Measurements from ENCODE around the gene RAB3C.

Gene RAB3C

DNA sequence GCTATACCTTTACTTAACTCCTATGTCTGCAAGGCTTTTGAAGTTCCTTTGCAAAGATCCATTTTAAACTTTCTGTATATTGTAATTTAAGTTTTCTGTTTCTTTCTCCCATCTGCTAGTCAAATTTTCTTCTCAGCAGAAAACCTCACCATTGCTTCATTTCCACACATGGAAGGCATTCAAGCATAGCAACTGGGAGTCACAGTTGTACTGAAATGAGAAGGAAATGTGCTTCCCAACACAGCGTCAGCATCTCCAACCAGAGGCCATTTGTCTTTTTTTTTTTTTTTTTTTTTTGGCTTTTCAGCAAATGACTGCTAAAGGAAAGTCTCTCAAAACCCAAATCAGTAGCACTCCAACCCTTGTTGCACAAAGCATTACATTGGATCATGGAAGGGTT, 92.5 kb downstream of the RAB3C start:
- H3K9me3 ChIP-seq: no peaks in the 10 kb centered on the region
- TF ChIP-seq, protein P1, sequence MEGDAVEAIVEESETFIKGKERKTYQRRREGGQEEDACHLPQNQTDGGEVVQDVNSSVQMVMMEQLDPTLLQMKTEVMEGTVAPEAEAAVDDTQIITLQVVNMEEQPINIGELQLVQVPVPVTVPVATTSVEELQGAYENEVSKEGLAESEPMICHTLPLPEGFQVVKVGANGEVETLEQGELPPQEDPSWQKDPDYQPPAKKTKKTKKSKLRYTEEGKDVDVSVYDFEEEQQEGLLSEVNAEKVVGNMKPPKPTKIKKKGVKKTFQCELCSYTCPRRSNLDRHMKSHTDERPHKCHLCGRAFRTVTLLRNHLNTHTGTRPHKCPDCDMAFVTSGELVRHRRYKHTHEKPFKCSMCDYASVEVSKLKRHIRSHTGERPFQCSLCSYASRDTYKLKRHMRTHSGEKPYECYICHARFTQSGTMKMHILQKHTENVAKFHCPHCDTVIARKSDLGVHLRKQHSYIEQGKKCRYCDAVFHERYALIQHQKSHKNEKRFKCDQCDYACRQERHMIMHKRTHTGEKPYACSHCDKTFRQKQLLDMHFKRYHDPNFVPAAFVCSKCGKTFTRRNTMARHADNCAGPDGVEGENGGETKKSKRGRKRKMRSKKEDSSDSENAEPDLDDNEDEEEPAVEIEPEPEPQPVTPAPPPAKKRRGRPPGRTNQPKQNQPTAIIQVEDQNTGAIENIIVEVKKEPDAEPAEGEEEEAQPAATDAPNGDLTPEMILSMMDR (IDR thresholded peaks at IDR 0.05; ENCODE audit: low read depth, low read length): no peak
- no peaks in the 10 kb centered on the region for H3K36me3 ChIP-seq
- no peak for DNase-seq
- H3K4me3 ChIP-seq (ENCODE audit: low read depth, low read length): no peak overlapping the region
- H3K27me3 ChIP-seq: no peaks in the 10 kb centered on the region
- H3K4me1 ChIP-seq: peaks cover 9% of the 10 kb centered on the region; the same call in 1 of the 2 replicates

GRCh38 chr5:58677650-58678049, 94.8 kb downstream of the RAB3C start:
- Histone ChIP-seq H3K9me3 (no peaks in the 10 kb centered on the region), H3K27me3 (no peaks in the 10 kb centered on the region), H3K36me3 (no peaks in the 10 kb centered on the region), H3K4me1 (no peaks in the 10 kb centered on the region; the same call in 1 of the 2 replicates), H3K4me3 (ENCODE audit: low read depth, low read length) (no peak overlapping the region)
- DNase-seq: no peak
- TF ChIP-seq, protein P1 (IDR thresholded peaks at IDR 0.05; ENCODE audit: low read depth, low read length): no peak

- TF ChIP-seq, protein P1 (IDR thresholded peaks at IDR 0.05; ENCODE audit: low read depth, low read length): no peak
- no peaks in the 10 kb centered on the region for H3K27me3 ChIP-seq
- H3K4me3 ChIP-seq (ENCODE audit: low read depth, low read length): no peak overlapping the region
- no peaks in the 10 kb centered on the region; the same call in none of the 2 replicates for H3K4me1 ChIP-seq
- H3K9me3 ChIP-seq: no peaks in the 10 kb centered on the region
- DNase-seq: no peak
- no peaks in the 10 kb centered on the region for H3K36me3 ChIP-seq
Observed at GRCh38 chr5:58680503-58680902, 97.6 kb downstream of the RAB3C start.

DNA sequence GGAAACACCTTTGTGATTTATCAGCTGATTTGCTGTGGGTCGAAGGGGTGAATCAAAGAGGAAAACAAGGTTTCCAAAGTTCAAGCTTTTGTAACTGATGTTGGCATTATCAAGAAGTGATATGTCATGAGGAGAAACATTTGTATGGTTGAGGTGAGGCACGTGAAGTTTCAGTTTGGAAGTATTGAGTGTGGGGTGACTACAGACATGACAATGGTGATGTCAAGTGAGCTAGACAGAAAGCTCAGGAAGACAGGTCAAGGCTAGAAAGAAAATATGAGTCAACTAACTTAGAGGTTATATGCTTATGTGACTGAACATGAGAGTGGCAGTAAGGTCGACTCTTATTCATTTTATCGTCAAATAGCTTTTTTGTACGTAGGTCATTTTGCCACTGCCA, 99.1 kb downstream of the RAB3C start:
- no peak overlapping the region for H3K4me3 ChIP-seq (ENCODE audit: low read depth, low read length)
- H3K27me3 ChIP-seq: no peaks in the 10 kb centered on the region
- DNase-seq: no peak
- H3K36me3 ChIP-seq: no peaks in the 10 kb centered on the region
- TF ChIP-seq, protein P1 (IDR thresholded peaks at IDR 0.05; ENCODE audit: low read depth, low read length): no peak
- no peaks in the 10 kb centered on the region for H3K9me3 ChIP-seq
- H3K4me1 ChIP-seq: no peaks in the 10 kb centered on the region; the same call in none of the 2 replicates

DNA sequence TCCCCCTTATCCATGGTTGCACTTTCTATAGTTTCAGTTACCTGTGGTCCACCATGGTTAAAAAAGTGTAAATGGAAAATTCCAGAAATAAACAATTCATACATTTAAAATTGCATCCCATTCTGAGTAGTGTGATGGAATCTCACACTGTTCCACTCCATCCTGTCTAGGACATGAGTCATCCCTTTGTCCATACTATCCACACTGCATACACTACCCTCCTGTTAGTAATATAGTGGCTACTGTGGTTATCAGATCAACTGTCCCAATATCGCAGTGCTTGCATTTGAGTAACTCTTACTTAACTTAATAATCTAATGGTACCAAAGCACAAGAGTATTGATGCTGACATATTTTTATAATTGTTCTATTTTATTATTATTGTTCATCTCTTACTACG, 100.7 kb downstream of the RAB3C start:
- no peak for DNase-seq
- H3K27me3 ChIP-seq: no peaks in the 10 kb centered on the region
- H3K4me3 ChIP-seq (ENCODE audit: low read depth, low read length): no peak overlapping the region
- H3K9me3 ChIP-seq: no peaks in the 10 kb centered on the region
- H3K36me3 ChIP-seq: 0 out of 2 replicates have a peak, but pooled peaks cover 3% of the 10 kb centered on the region
- H3K4me1 ChIP-seq: no peaks in the 10 kb centered on the region; the same call in 1 of the 2 replicates
- TF ChIP-seq, protein P1 (IDR thresholded peaks at IDR 0.05; ENCODE audit: low read depth, low read length): no peak

GRCh38 chr5:58687079-58687478, 104.2 kb downstream of the RAB3C start:
- H3K36me3 ChIP-seq: 0 out of 2 replicates have a peak, but pooled peaks cover 3% of the 10 kb centered on the region
- TF ChIP-seq, protein P1 (IDR thresholded peaks at IDR 0.05; ENCODE audit: low read depth, low read length): no peak
- DNase-seq: no peak
- H3K27me3 ChIP-seq: no peaks in the 10 kb centered on the region
- peaks cover 10% of the 10 kb centered on the region for H3K4me1 ChIP-seq
- H3K9me3 ChIP-seq: no peaks in the 10 kb centered on the region
- H3K4me3 ChIP-seq (ENCODE audit: low read depth, low read length): no peak overlapping the region

All from BE2C (cell line).